SKM-1 (cell line): ENCODE measurements around the gene ANKMY1.
"Not testable (repeated sequence)": the region's sequence is repeated elsewhere in the genome, so short reads cannot be mapped to it uniquely, and the experiment has no call there.

Experiments used
- DNase-seq: peaks from one replicate; lab custom pipeline; 2025; ENCODE audit not compliant: unreplicated experiment; lab: John Stamatoyannopoulos, UW

Gene ANKMY1

GRCh38 chr2:240555541-240556250 lies 2.1 kb downstream of the ANKMY1 start:
- DNase-seq: no peak

- no peak for DNase-seq
Measured at GRCh38 chr2:240554767-240555493, 2.9 kb downstream of the ANKMY1 start.

- DNase-seq: no peak
Measured at GRCh38 chr2:240553956-240554480, 3.8 kb downstream of the ANKMY1 start.

GRCh38 chr2:240551811-240552210 lies 6.0 kb downstream of the ANKMY1 start:
- DNase-seq: no peak

- DNase-seq: no peak
Measured at GRCh38 chr2:240551288-240551687, 6.5 kb downstream of the ANKMY1 start.

GRCh38 chr2:240539906-240540305 lies 17.9 kb downstream of the ANKMY1 start:
- DNase-seq: no peak

GRCh38 chr2:240539101-240539500 lies 18.7 kb downstream of the ANKMY1 start:
- DNase-seq: not testable (repeated sequence)

- DNase-seq: no peak
Measured at GRCh38 chr2:240538031-240538780, 19.6 kb downstream of the ANKMY1 start.

- DNase-seq: no peak
Measured at GRCh38 chr2:240532031-240532775, 25.6 kb downstream of the ANKMY1 start.

- no peak for DNase-seq
Measured at GRCh38 chr2:240531038-240531437, 26.8 kb downstream of the ANKMY1 start.

GRCh38 chr2:240530181-240530580 lies 27.6 kb downstream of the ANKMY1 start:
- DNase-seq: no peak

GRCh38 chr2:240529344-240529999 lies 28.3 kb downstream of the ANKMY1 start:
- DNase-seq: no peak

GRCh38 chr2:240528406-240529040 lies 29.3 kb downstream of the ANKMY1 start:
- DNase-seq: no peak

- no peak for DNase-seq
Measured at GRCh38 chr2:240527153-240527750, 30.5 kb downstream of the ANKMY1 start.

GRCh38 chr2:240526521-240526920 lies 31.3 kb downstream of the ANKMY1 start:
- DNase-seq: no peak

- no peak for DNase-seq
Measured at GRCh38 chr2:240525802-240526201, 32.0 kb downstream of the ANKMY1 start.

GRCh38 chr2:240524963-240525718 lies 32.6 kb downstream of the ANKMY1 start:
- DNase-seq: no peak

GRCh38 chr2:240523451-240524281 lies 34.1 kb downstream of the ANKMY1 start:
- no peak for DNase-seq
